A549 (cell line): ENCODE measurements around the gene CLCF1. TPM values are rescaled to one million over a fixed set of nuclear protein-coding genes. Genes with fewer than 3 reads are reported as not detected.

Experiments used
- ATAC-seq, 2 experiments: fragments of 200-7000 bp in 1 of 2; fragments of >200 bp in 1 of 2; cut with Nextera tagmentation in 1 of 2; cut with Tn5 transposase in 1 of 2; 3 replicates each; pipeline versions ENCODE4 v1.8.0 to v1.9.1; 2018 to 2020; ENCODE audit warnings: mild to moderate bottlenecking in 1 of 2, moderate library complexity in 1 of 2
- CTCF ChIA-PET: fragments of 300-600 bp; sonication (Branson Sonifier 250); formaldehyde crosslinking; extraction: SDS; loops from one replicate; lab custom pipeline; 2021; ENCODE audit warnings: antibody characterized with exemption, inconsistent platforms; lab: Yijun Ruan, JAX
- POLR2A ChIA-PET: fragments of 350-600 bp; formaldehyde crosslinking; extraction: SDS; loops from one replicate; lab custom pipeline; 2021; ENCODE audit warnings: antibody characterized with exemption, inconsistent platforms; lab: Yijun Ruan, JAX
- DNase-seq, 2 experiments: peaks; one replicate each; pipeline versions ENCODE4 v3.0.0 to v3.0.0-alpha.2; 2011 to 2016; ENCODE audit warnings: low read depth in 1 of 2, low spot score in 1 of 2
- FAIRE-seq: peaks from 2 replicates; lab custom pipeline; 2011; peaks lifted over from hg19 to GRCh38; lab: Jason Lieb, UNC
- H3K27ac ChIP-seq, 2 experiments: fragments of >200 bp; sonication (Bioruptor Twin); formaldehyde crosslinking; 3 replicates each; pipeline ENCODE4 v1.5.1; 2016 to 2017
- H3K4me1 ChIP-seq: fragments of >200 bp; sonication (Bioruptor Twin); formaldehyde crosslinking; 3 replicates; pipeline ENCODE4 v1.6.1; 2016
- H3K4me2 ChIP-seq: fragments of >200 bp; sonication (Bioruptor Twin); formaldehyde crosslinking; 3 replicates; pipeline ENCODE4 v1.6.1; 2016
- H3K4me3 ChIP-seq: fragments of >200 bp; sonication (Bioruptor Twin); formaldehyde crosslinking; 3 replicates; pipeline ENCODE4 v1.5.1; 2016
- H3K9me3 ChIP-seq: fragments of >200 bp; sonication (Bioruptor Twin); formaldehyde crosslinking; 3 replicates; pipeline ENCODE4 v1.6.1; 2016
- ATOH8 ChIP-seq: fragments of 250-450 bp; sonication (Bioruptor Pico); IDR thresholded peaks from 2 replicates; pipeline ENCODE4 v1.5.0; 2020; ENCODE audit warnings: low read depth, mild to moderate bottlenecking, moderate library complexity
- BCL3 ChIP-seq: fragments of >200 bp; sonication (Bioruptor Twin); formaldehyde crosslinking; IDR thresholded peaks from 3 replicates; pipeline ENCODE4 v1.6.1; 2016
- BHLHE40 ChIP-seq: IDR thresholded peaks from 2 replicates; pipeline ENCODE4 v1.6.1; 2012; ENCODE audit warnings: low read depth, low read length, inconsistent platforms
- CBX2 ChIP-seq: fragments of 200-600 bp; sonication (generic); IDR thresholded peaks from 2 replicates; pipeline ENCODE4 v1.6.1; 2016; ENCODE audit warnings: low read depth, mild to moderate bottlenecking, borderline replicate concordance
- CTCF ChIP-seq: fragments of >200 bp; sonication (Bioruptor Twin); formaldehyde crosslinking; IDR thresholded peaks from 3 replicates; pipeline ENCODE4 v1.5.1; 2016
- E2F6 ChIP-seq: IDR thresholded peaks from 2 replicates; pipeline ENCODE4 v1.6.1; 2012; ENCODE audit warnings: low read depth, borderline replicate concordance
- EP300 ChIP-seq, 2 experiments: fragments of >200 bp; sonication (Bioruptor Twin); formaldehyde crosslinking; IDR thresholded peaks; 2 replicates in 1 of 2; 3 replicates in 1 of 2; pipeline ENCODE4 v1.6.1; 2016 to 2017
- FOSB ChIP-seq: fragments of 250-450 bp; sonication (Bioruptor Pico); IDR thresholded peaks from 2 replicates; pipeline ENCODE4 v1.5.0; 2020; ENCODE audit warnings: mild to moderate bottlenecking, moderate library complexity
- HOXB5 ChIP-seq: fragments of 250-450 bp; sonication (Bioruptor Pico); IDR thresholded peaks from 2 replicates; pipeline ENCODE4 v1.5.0; 2020; ENCODE audit warnings: mild to moderate bottlenecking, moderate library complexity
- JUNB ChIP-seq: fragments of >200 bp; sonication (Bioruptor Twin); formaldehyde crosslinking; IDR thresholded peaks from 2 replicates; pipeline ENCODE4 v1.6.1; 2016
- KDM5A ChIP-seq: fragments of 200-600 bp; sonication (generic); IDR thresholded peaks from 2 replicates; pipeline ENCODE4 v1.6.1; 2016; ENCODE audit warnings: antibody characterized with exemption, mild to moderate bottlenecking
- MAFK ChIP-seq: fragments of 450-650 bp; IDR thresholded peaks from 2 replicates; pipeline ENCODE4 v1.6.1; 2014; ENCODE audit not compliant: partially characterized antibody
- MAX ChIP-seq: IDR thresholded peaks from 2 replicates; pipeline ENCODE4 v1.6.1; 2012
- MAZ ChIP-seq: fragments of 150-350 bp; IDR thresholded peaks from 2 replicates; pipeline ENCODE4 v1.6.1; 2014; ENCODE audit warnings: antibody characterized with exemption, low read depth, low read length, borderline replicate concordance
- NFE2L2 ChIP-seq: fragments of 150-350 bp; conservative IDR thresholded peaks from 2 replicates; pipeline ENCODE4 v1.6.1; 2014; ENCODE audit warnings: low read length
- PBX3 ChIP-seq: IDR thresholded peaks from 2 replicates; pipeline ENCODE4 v1.6.1; 2012
- POLR2AphosphoS2 ChIP-seq: conservative IDR thresholded peaks from 2 replicates; pipeline ENCODE4 v1.6.1; 2012; ENCODE audit warnings: low read length, improper control_type of control experiment, inconsistent platforms
- RARB ChIP-seq: fragments of 250-450 bp; sonication (Bioruptor Pico); IDR thresholded peaks from 2 replicates; pipeline ENCODE4 v1.8.0; 2021; ENCODE audit warnings: mild to moderate bottlenecking, moderate library complexity
- WGBS: methylation state at CpG from one replicate; pipeline ENCODE4 v1.1.6; 2017; ENCODE audit errors: missing lambda C conversion rate; 5-methylcytosine and 5-hydroxymethylcytosine counted together
- polyA plus RNA-seq, 4 experiments: library from polyadenylated mRNA; depleted of rRNA in 3 of 4; stranded (reverse); fragments of >200 nt; fragmentation: RNase III in 1 of 4; extraction: RNeasy Plus Mini Kit Qiagen cat#74134 plus additional on column Dnase treatment in 1 of 4; gene quantifications; 2 replicates in 3 of 4; 3 replicates in 1 of 4; pipeline ENCODE4 v1.2.3, GENCODE V29; 2011 to 2017

Gene CLCF1
- polyA plus RNA-seq, 2 of the 4 experiments (the other 2 are of a cell fraction) = 23.9 to 31.0 TPM

- TF ChIP-seq CBX2 (no peak), CTCF (no peak), BCL3 (no peak), HOXB5 (CRISPR knock-in tag) (no peak), JUNB (no peak), MAX (no peak)
- Histone ChIP-seq H3K27ac (peak overlapping the region in 1 of 2 experiments; percentile 100; a peak in 4 of 6 replicates), H3K4me1 (peaks cover 74% of the 10 kb centered on the region), H3K4me3 (no peak overlapping the region), H3K9me3 (no peaks in the 10 kb centered on the region), H3K4me2 (no peak overlapping the region)
- ChIA-PET CTCF (interaction anchor here (1.4 to 46.2 kb wide), 3 partner anchors 7 to 18 kb away, joined by 8 to 1913 read pairs (median 1913); partner anchors contain the start of genes CLCF1, POLD4, PPP1CA and RAD9A), POLR2A (interaction anchor here (2.0 kb wide), 1 partner anchor 9 kb away, joined by 11 read pairs; the partner anchor contains the start of gene CLCF1)
- FAIRE-seq (no peak), ATAC-seq (no peak), DNase-seq (peak in 1 of 2 experiments; percentile 16)
- WGBS = 93% methylated on average over 24 of the region's 24 CpGs
Measured at GRCh38 chr11:67364783-67365722, 8.3 kb downstream of the CLCF1 start.

- FAIRE-seq (no peak), ATAC-seq (no peak), DNase-seq (no peak)
- H3K4me1 ChIP-seq = peaks cover 73% of the 10 kb centered on the region
- no peak overlapping the region for H3K4me3 ChIP-seq
- H3K4me2 ChIP-seq = no peak overlapping the region
- POLR2A ChIA-PET = interaction anchor here (2.0 kb wide), 1 partner anchor 10 kb away, joined by 11 read pairs; the partner anchor contains the start of gene CLCF1
- CTCF ChIA-PET = interaction anchor here (0.9 to 46.2 kb wide), 3 partner anchors 6 to 98 kb away, joined by 3 to 1913 read pairs (median 1913); partner anchors contain the start of genes CLCF1, GRK2, POLD4 and PPP1CA
- H3K27ac ChIP-seq = peak overlapping the region in 1 of 2 experiments; percentile 100; a peak in 3 of 6 replicates
- WGBS = 92% methylated on average over 3 of the region's 3 CpGs
- H3K9me3 ChIP-seq = no peaks in the 10 kb centered on the region
- TF ChIP-seq BCL3 (no peak), EP300 (IDR thresholded peaks at IDR 0.05) (no peak), NFE2L2 (no peak), PBX3 (0 out of 2 replicates have a peak, but pooled peaks have one; percentile 15), POLR2AphosphoS2 (peak; percentile 21; the same call in 1 of the 2 replicates), BHLHE40 (no peak), E2F6 (no peak), FOSB (CRISPR knock-in tag) (no peak), KDM5A (no peak), RARB (CRISPR knock-in tag) (no peak), ATOH8 (CRISPR knock-in tag) (no peak), MAFK (no peak), MAZ (no peak)
- TF ChIP-seq, all 56 proteins: peak for 2
Measured at GRCh38 chr11:67364169-67364568, 9.2 kb downstream of the CLCF1 start.
